GM12878 (cell line): ENCODE measurements around the gene HTT-AS. TPM values are rescaled to one million over a fixed set of nuclear protein-coding genes. Genes with fewer than 3 reads are reported as not detected.

ENCODE experiments used
- ATAC-seq: fragments of 200-7000 bp; cut with Tn5 transposase; 3 replicates; pipeline ENCODE4 v1.9.1; 2020; ENCODE audit warnings: mild to moderate bottlenecking, moderate library complexity
- BruUV-seq: library from RNA; stranded (reverse); fragments of 400-500 nt; replicated peaks from 2 replicates; lab custom pipeline; 2021; lab: Mats Ljungman, UMichigan
- CTCF ChIA-PET: fragments of 300-600 bp; sonication (Branson Sonifier 250); formaldehyde crosslinking; extraction: SDS; loops from one replicate; lab custom pipeline; 2021; ENCODE audit warnings: inconsistent platforms; lab: Yijun Ruan, JAX
- POLR2A ChIA-PET: fragments of 350-600 bp; formaldehyde crosslinking; extraction: SDS; loops from one replicate; lab custom pipeline; 2021; ENCODE audit warnings: inconsistent platforms; lab: Charles Lee
- RAD21 ChIA-PET: fragments of 300-600 bp; sonication (Branson Sonifier 250); formaldehyde crosslinking; loops from one replicate; lab custom pipeline; 2023; ENCODE audit warnings: antibody characterized with exemption; ENCODE audit not compliant: unreplicated experiment; lab: Charles Lee
- SMC1A ChIA-PET: fragments of 300-600 bp; sonication (Branson Sonifier 250); formaldehyde crosslinking; loops from one replicate; lab custom pipeline; 2023; ENCODE audit not compliant: unreplicated experiment, uncharacterized antibody; lab: Charles Lee
- DNase-seq: peaks from one replicate; pipeline ENCODE4 v3.0.0-alpha.2; 2011; ENCODE audit warnings: low read depth, low spot score
- FAIRE-seq: peaks from 3 replicates; lab custom pipeline; 2011; peaks lifted over from hg19 to GRCh38; lab: Jason Lieb, UNC
- H2AFZ ChIP-seq: 2 replicates; pipeline ENCODE4 v1.6.0; 2011; ENCODE audit warnings: low read depth, low read length, control low read depth; ENCODE audit not compliant: control insufficient read depth
- H3K27ac ChIP-seq: 2 replicates; pipeline ENCODE4 v1.5.1; 2011; ENCODE audit warnings: control low read depth; ENCODE audit not compliant: control insufficient read depth, insufficient read depth
- H3K27me3 ChIP-seq, 2 experiments: replicated peaks in 1 of 2; 2 replicates each; pipeline versions ENCODE4 v1.6.0 to v1.6.1; 2011; ENCODE audit warnings: low read length in 1 of 2; ENCODE audit not compliant: control insufficient read depth in 2 of 2, insufficient read depth in 2 of 2
- H3K36me3 ChIP-seq, 2 experiments: 2 replicates each; pipeline ENCODE4 v1.5.1; 2011; ENCODE audit warnings: low read length in 1 of 2; ENCODE audit not compliant: control insufficient read depth in 2 of 2, insufficient read depth in 2 of 2
- H3K4me1 ChIP-seq: 2 replicates; pipeline ENCODE4 v1.6.1; 2011; ENCODE audit warnings: mild to moderate bottlenecking, low read length, moderate library complexity, mixed read lengths; ENCODE audit not compliant: control insufficient read depth, insufficient read depth
- H3K4me2 ChIP-seq: 2 replicates; pipeline ENCODE4 v1.6.0; 2011; ENCODE audit warnings: control low read depth; ENCODE audit not compliant: control insufficient read depth, insufficient read depth
- H3K4me3 ChIP-seq: fragments of 200-600 bp; sonication (generic); 2 replicates; pipeline ENCODE4 v1.5.1; 2016
- H3K79me2 ChIP-seq: 2 replicates; pipeline ENCODE4 v1.6.0; 2011; ENCODE audit warnings: low read length; ENCODE audit not compliant: control insufficient read depth, insufficient read depth
- H3K9ac ChIP-seq: 2 replicates; pipeline ENCODE4 v1.8.0; 2011; ENCODE audit warnings: low read length, control low read depth, mixed read lengths; ENCODE audit not compliant: control insufficient read depth, insufficient read depth
- H3K9me3 ChIP-seq: replicated peaks from 3 replicates; pipeline ENCODE4 v1.5.1; 2011; ENCODE audit warnings: mild to moderate bottlenecking, low read length; ENCODE audit not compliant: control insufficient read depth, insufficient read depth
- H4K20me1 ChIP-seq: 2 replicates; pipeline ENCODE4 v1.6.0; 2011; ENCODE audit not compliant: control insufficient read depth, insufficient read depth
- ASH2L ChIP-seq: fragments of 300-600, 200-600 bp; sonication (generic); IDR thresholded peaks from 2 replicates; pipeline ENCODE4 v1.6.1; 2017; ENCODE audit warnings: low read depth, mild to moderate bottlenecking, borderline replicate concordance
- BMI1 ChIP-seq: fragments of 450-650 bp; IDR thresholded peaks from 2 replicates; pipeline ENCODE4 v1.6.1; 2016; ENCODE audit warnings: mild to moderate bottlenecking, moderate library complexity, borderline replicate concordance
- CBX3 ChIP-seq: fragments of 200-600 bp; sonication (generic); IDR thresholded peaks from 2 replicates; pipeline ENCODE4 v1.6.1; 2016; ENCODE audit warnings: low read depth, borderline replicate concordance
- CEBPB ChIP-seq, 2 experiments: fragments of 150-350 bp in 1 of 2; IDR thresholded peaks; 2 replicates each; pipeline ENCODE4 v1.6.1; 2012 to 2014; ENCODE audit warnings: low read depth in 2 of 2, low read length in 2 of 2, borderline replicate concordance in 1 of 2, inconsistent platforms in 1 of 2
- CREM ChIP-seq: IDR thresholded peaks from 2 replicates; pipeline ENCODE4 v1.6.1; 2014; ENCODE audit warnings: antibody characterized with exemption, low read depth
- FOS ChIP-seq: IDR thresholded peaks from 3 replicates; pipeline ENCODE4 v1.6.1; 2011; ENCODE audit warnings: borderline replicate concordance; ENCODE audit not compliant: insufficient read length; ENCODE audit errors: extremely low read depth
- FOXK2 ChIP-seq: fragments of 450-650 bp; IDR thresholded peaks from 2 replicates; pipeline ENCODE4 v1.6.1; 2017; ENCODE audit warnings: mild to moderate bottlenecking, moderate library complexity
- JUND ChIP-seq: IDR thresholded peaks from 2 replicates; pipeline ENCODE4 v1.6.1; 2012; ENCODE audit warnings: low read depth, mild to moderate bottlenecking, low read length, improper control_type of control experiment, moderate library complexity
- MYB ChIP-seq: fragments of 150-350 bp; IDR thresholded peaks from 2 replicates; pipeline ENCODE4 v1.6.1; 2014; ENCODE audit warnings: mild to moderate bottlenecking, low read depth, low read length, borderline replicate concordance
- MYC ChIP-seq: IDR thresholded peaks from 2 replicates; pipeline ENCODE4 v1.6.1; 2011; ENCODE audit warnings: mild to moderate bottlenecking, low read length, moderate library complexity, inconsistent platforms; ENCODE audit not compliant: insufficient read depth, insufficient replicate concordance, insufficient read length, severe bottlenecking
- NBN ChIP-seq: fragments of 450-650 bp; IDR thresholded peaks from 2 replicates; pipeline ENCODE4 v1.6.1; 2016
- POLR2A ChIP-seq: IDR thresholded peaks from 2 replicates; pipeline ENCODE4 v1.6.1; 2011; ENCODE audit warnings: low read depth, mild to moderate bottlenecking, low read length
- RB1 ChIP-seq: fragments of 450-650 bp; formaldehyde crosslinking; IDR thresholded peaks from 2 replicates; pipeline ENCODE4 v1.6.1; 2017; ENCODE audit warnings: mild to moderate bottlenecking, borderline replicate concordance
- RBBP5 ChIP-seq: fragments of 200-600 bp; sonication (generic); conservative IDR thresholded peaks from 2 replicates; pipeline ENCODE4 v1.6.1; 2016
- RUNX3 ChIP-seq: IDR thresholded peaks from 2 replicates; pipeline ENCODE4 v1.6.1; 2012; ENCODE audit warnings: low read length, inconsistent platforms
- SMAD1 ChIP-seq: fragments of 450-650 bp; IDR thresholded peaks from 2 replicates; pipeline ENCODE4 v1.6.1; 2018; ENCODE audit warnings: mild to moderate bottlenecking, low read depth; ENCODE audit not compliant: partially characterized antibody
- SPI1 ChIP-seq: IDR thresholded peaks from 2 replicates; pipeline ENCODE4 v1.6.1; 2011; ENCODE audit warnings: low read depth, mild to moderate bottlenecking, low read length, moderate library complexity, borderline replicate concordance; ENCODE audit not compliant: insufficient read depth
- WRNIP1 ChIP-seq: IDR thresholded peaks from 2 replicates; pipeline ENCODE4 v1.6.1; 2011; ENCODE audit warnings: low read depth, low read length, improper control_type of control experiment, borderline replicate concordance
- WGBS: methylation state at CpG from one replicate; pipeline ENCODE4 v1.1.6; 2016; ENCODE audit warnings: low lambda C conversion rate; ENCODE audit not compliant: insufficient replicate concordance, insufficient coverage; ENCODE audit errors: missing lambda C conversion rate; 5-methylcytosine and 5-hydroxymethylcytosine counted together
- in situ Hi-C: fragments of 300-500 bp; cut with MboI; formaldehyde crosslinking; loops from 9 replicates; pipeline ENCODE4 v1.14.3; 2018; ENCODE audit warnings: mixed read lengths
- intact Hi-C: fragments of 100-400 bp; cut with micrococcal nuclease; formaldehyde crosslinking; loops from one replicate; pipeline ENCODE4 v1.14.2; 2022; ENCODE audit not compliant: unreplicated experiment
- polyA plus RNA-seq, 11 experiments: library from polyadenylated mRNA; depleted of rRNA in 4 of 11; unstranded in 6 of 11; stranded (reverse) in 5 of 11; fragments of >200 nt; fragmentation: Nextera tagmentation in 4 of 11; fragmentation: Illumina TruSeq in 1 of 11; extraction: Ambion mirVana in 4 of 11; extraction: Trizol in 1 of 11; gene quantifications; 1 replicate in 1 of 11; 2 replicates in 10 of 11; pipeline versions ENCODE4 v1.2.1 to v1.2.3, GENCODE V29; 2011 to 2016; ENCODE audit warnings: inconsistent platforms in 2 of 11, missing spikeins in 2 of 11, low read depth in 1 of 11
- total RNA-seq, 4 experiments: library from RNA; depleted of rRNA in 3 of 4; stranded (reverse); fragments of >200 nt in 3 of 4; fragmentation: Illumina TruSeq in 1 of 4; extraction: Trizol in 1 of 4; gene quantifications; 2 replicates each; pipeline versions ENCODE4 v1.2.1 to v1.2.3, GENCODE V29; 2013 to 2021
- TF ChIP-seq, protein P1 (sequence below): fragments of 450-650 bp; IDR thresholded peaks from 2 replicates; pipeline ENCODE4 v1.6.1; 2017; ENCODE audit warnings: mild to moderate bottlenecking, moderate library complexity

HTT-AS gene
- total and polyA plus RNA-seq, 10 of the 15 experiments (the other 5 are each of a cell fraction or from before 2014, with no cell fraction given), result not detected

- no peak for TF ChIP-seq ASH2L
Measured at GRCh38 chr4:3037957-3038461, 36.3 kb downstream of the HTT-AS start (continued).

DNA sequence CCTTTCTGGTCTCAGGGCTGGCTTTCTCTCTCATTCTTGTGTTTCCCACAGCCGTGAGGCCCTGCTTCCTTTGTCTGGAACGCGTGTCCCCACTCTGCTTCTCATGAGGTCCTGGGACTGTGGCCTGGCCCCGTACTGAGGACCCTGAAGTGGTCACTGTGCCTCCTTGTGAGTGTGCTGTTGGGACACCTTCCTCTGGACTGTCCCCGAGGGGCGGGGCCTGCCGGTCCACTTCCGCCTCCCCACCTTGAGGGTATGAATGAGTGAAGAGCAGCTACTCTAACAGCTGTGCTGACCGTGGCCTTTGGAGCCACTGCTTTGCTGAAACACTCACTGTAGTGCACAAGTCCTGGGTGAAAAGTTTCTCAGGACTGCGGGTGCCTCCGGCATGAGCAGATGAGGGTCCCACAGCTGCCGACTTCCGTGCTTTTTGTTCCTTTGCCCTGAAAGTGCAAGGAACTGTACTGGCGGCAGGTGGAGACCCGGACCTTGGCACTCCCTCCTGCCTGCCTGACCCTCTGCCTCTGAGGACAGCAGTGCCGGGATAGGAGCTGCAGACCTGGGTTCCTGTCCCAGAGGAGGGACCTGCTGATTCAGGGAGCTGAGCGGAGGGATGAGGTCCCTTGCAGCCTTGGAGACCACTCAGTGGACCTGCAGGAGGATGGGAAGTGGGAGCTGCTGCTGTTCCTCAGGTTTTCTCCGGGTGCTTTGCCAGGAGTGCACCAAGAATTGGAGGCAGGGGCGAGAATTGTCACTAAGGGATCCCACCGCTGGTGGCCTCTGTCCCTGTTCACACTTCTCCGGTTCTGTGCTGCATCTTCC, 38.0 kb downstream of the HTT-AS start:
- H4K20me1 ChIP-seq, result no peaks in the 10 kb centered on the region; the same call in 1 of the 2 replicates
- H3K4me3 ChIP-seq, result no peak overlapping the region
- 86% methylated on average over 21 of the region's 21 CpGs for WGBS
- H3K27ac ChIP-seq, result no peak overlapping the region
- H3K4me1 ChIP-seq, result peaks cover 30% of the 10 kb centered on the region
- H3K9me3 ChIP-seq, result no peaks in the 10 kb centered on the region
- no peak overlapping the region for H3K9ac ChIP-seq
- DNase-seq (no peak), ATAC-seq (no peak), FAIRE-seq (no peak)
- H2AFZ ChIP-seq, result no peak overlapping the region
- H3K4me2 ChIP-seq, result no peak overlapping the region
- ChIA-PET POLR2A (no interaction called here), RAD21 (interaction anchor here (1.0 to 4.0 kb wide), 3 partner anchors 15 to 356 kb away, joined by 3 to 22 read pairs (median 4); no protein-coding TSS in a partner anchor), SMC1A (interaction anchor here (0.9 to 2.9 kb wide), 6 partner anchors 10 to 82 kb away, joined by 3 to 10 read pairs (median 5); no protein-coding TSS in a partner anchor), CTCF (interaction anchor here (0.7 to 5.8 kb wide), 10 partner anchors 8 to 100 kb away, joined by 3 to 54 read pairs (median 4); partner anchors contain the start of genes GRK4 and NOP14)
- no TSS peak for BruUV-seq
- in situ Hi-C loops (loop anchor here (10.0 kb wide), 1 partner anchor 62 kb away; no protein-coding TSS in a partner anchor), intact Hi-C loops (no loop called here)
- no peaks in the 10 kb centered on the region; the same call in none of the 2 replicates for H3K79me2 ChIP-seq
- no peaks in the 10 kb centered on the region for H3K36me3 ChIP-seq
- H3K27me3 ChIP-seq, result peaks cover 0 to 3% of the 10 kb centered on the region in 2 experiments; a peak in 1 of 4 replicates
- TF ChIP-seq POLR2A (no peak), MYC (no peak), FOS (no peak), SMAD1 (no peak), JUND (no peak), NBN (no peak), BMI1 (no peak), RB1 (no peak), WRNIP1 (no peak), CREM (no peak), CEBPB (IDR thresholded peaks at IDR 0.05; ENCODE audit: borderline replicate concordance in 1 of 2, low read depth in 2 of 2, low read length in 2 of 2) (no peak), FOXK2 (no peak), CBX3 (no peak), MYB (no peak), RBBP5 (no peak), RUNX3 (no peak), SPI1 (no peak)
- TF ChIP-seq, protein P1, sequence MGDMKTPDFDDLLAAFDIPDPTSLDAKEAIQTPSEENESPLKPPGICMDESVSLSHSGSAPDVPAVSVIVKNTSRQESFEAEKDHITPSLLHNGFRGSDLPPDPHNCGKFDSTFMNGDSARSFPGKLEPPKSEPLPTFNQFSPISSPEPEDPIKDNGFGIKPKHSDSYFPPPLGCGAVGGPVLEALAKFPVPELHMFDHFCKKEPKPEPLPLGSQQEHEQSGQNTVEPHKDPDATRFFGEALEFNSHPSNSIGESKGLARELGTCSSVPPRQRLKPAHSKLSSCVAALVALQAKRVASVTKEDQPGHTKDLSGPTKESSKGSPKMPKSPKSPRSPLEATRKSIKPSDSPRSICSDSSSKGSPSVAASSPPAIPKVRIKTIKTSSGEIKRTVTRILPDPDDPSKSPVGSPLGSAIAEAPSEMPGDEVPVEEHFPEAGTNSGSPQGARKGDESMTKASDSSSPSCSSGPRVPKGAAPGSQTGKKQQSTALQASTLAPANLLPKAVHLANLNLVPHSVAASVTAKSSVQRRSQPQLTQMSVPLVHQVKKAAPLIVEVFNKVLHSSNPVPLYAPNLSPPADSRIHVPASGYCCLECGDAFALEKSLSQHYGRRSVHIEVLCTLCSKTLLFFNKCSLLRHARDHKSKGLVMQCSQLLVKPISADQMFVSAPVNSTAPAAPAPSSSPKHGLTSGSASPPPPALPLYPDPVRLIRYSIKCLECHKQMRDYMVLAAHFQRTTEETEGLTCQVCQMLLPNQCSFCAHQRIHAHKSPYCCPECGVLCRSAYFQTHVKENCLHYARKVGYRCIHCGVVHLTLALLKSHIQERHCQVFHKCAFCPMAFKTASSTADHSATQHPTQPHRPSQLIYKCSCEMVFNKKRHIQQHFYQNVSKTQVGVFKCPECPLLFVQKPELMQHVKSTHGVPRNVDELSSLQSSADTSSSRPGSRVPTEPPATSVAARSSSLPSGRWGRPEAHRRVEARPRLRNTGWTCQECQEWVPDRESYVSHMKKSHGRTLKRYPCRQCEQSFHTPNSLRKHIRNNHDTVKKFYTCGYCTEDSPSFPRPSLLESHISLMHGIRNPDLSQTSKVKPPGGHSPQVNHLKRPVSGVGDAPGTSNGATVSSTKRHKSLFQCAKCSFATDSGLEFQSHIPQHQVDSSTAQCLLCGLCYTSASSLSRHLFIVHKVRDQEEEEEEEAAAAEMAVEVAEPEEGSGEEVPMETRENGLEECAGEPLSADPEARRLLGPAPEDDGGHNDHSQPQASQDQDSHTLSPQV, result no peak
